NOMO-1 treated with DMSO at 0.1 percent for 48 hours (cell line): ENCODE measurements around the gene C14orf132.

Source experiments
- DNase-seq: peaks from one replicate; lab custom pipeline; 2025; ENCODE audit not compliant: unreplicated experiment; lab: John Stamatoyannopoulos, UW

C14orf132 gene

DNA sequence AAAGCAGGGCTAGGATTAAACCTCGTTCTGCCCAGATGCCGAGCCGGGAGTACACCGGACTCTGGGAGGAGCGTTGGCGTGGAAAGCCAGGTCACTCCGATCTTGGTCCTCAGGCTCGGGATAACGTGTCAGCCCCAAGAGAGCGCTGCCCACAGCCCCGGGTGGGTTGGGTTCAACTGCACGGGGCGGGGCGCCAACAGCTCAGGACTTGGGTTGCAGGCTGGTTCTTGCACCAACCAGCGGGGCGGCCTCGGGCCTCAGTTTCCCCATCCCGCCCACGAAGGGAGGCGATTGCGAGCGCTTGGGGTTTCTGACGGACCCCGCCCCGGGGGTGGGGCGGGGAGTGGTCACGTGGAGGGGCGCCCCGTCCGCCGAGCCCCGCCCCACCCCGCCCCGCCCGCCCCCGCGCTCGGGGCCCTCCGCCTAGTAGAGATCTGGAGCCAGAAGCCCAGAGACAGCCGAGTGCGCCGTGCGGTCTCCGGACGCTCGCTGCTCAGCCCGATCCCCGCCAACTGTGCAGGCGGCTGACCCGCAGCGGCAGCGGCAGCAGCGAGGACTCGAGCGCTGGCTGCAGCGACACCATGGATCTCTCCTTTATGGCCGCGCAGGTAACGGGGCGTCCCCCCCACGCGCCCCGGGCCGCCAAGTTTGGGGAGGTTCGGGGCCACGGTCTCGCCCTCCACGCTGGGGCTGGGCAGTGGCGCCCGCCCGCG lies at the start of gene C14orf132:
Gene C14orf132, plus strand, starts transcription at position 443 of the 713 bp plus-strand sequence. Its CDS starts 139 bp downstream, at position 582.
- DNase-seq: no peak

DNA sequence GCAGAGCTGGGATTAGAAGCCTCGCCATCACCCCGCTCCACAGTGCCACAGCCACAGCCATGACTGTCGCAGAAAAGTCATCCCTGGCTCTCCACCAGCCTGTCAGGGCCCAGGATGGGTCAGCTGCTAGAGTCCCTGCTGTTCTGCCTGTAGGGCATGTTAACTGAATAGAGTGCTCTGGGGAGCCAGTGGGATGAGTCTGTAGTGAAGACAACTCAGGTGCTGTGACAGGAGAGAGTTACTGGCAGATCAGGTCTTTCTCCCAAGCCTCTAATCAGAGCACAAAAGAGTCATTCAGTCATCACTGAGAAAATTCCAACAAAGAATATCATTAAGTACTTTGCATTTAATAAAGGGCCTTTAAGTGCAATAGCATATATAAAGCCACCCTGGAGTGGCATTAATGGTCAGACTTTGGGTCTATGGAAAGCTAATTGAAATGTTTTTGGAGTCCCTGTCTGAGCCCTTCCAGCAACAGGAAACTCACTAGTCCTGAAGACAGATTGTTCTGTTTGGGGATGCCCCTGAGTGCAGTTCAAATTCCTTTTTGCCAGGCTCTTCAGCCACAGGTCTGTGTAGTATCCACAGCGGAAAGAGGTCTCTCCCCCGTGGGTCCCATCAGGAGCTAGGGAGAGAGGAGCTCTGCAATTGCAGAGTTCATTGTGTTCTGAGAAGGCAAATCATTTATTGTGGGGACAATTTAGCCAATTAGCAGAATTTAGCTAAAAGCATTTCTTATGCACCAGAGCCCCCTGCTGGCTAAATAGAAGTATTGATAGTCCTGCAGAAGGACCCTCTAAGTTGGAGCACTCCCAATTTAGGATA lies 45.2 kb upstream of the C14orf132 start:
- peak; percentile 40 for DNase-seq

DNA sequence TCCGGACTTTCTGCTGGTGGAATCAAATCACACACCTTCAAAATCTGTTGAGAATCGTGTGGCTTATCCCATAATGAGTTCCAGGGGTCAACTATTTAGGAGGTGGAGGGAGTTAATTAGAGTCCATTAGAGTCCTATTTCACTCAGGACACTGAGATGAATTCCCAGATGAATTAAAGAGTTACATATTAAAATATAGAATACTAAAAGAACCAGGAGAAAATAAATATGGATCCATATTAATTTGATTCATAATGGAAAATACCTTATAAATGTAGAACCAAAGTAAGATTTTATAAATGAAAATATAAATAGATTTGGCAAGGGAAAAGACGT lies 44.6 kb upstream of the C14orf132 start:
- no peak for DNase-seq

DNA sequence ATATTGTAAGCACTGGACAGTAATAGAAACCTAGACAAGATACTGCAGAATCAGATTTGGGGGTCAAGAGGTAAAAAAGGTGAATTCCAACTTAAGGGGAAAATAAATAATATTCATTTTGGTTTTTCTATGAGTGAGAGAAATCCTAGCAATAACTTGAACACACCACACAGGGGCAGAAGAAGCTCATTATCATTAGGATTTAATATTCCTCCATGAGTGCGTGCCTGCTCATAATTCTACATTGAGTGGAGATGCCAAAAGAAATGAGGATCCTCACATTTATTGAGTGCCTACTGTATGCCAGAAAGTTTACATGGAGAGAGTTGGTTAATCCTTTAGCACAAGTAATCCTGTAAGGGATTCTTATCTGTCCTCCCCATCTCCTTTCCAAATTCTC lies 40.5 kb upstream of the C14orf132 start:
- no peak for DNase-seq

DNA sequence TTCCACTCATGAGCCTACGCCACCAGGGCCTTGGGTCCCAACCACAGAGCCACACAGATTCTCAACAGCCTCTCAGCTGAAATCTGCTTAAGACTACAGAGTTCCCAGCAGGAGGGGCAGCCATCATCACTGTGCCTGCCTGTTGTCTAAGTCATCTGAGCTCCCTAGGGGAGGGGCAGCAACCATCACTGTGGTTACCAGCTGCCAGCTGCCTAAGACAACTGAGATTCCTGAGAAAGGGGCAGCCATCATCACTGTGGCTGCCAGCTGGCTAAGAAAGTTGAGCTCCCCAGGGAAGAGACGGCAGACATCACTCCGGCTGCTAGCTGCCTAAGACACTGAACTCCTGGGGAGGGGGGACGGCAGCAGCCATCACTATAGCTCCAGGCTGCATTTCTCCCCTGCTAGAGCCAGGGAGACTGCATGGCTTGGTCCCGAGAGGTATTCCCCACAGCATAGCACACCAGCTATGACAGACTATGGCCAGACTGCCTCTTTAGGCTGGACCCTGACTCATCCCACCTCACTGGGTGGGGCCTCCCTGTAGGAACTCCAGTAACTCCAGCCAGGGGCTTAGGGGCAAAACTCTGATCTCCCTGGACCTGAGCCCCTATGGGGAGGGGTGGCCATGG lies 37.2 kb upstream of the C14orf132 start:
- no peak for DNase-seq

DNA sequence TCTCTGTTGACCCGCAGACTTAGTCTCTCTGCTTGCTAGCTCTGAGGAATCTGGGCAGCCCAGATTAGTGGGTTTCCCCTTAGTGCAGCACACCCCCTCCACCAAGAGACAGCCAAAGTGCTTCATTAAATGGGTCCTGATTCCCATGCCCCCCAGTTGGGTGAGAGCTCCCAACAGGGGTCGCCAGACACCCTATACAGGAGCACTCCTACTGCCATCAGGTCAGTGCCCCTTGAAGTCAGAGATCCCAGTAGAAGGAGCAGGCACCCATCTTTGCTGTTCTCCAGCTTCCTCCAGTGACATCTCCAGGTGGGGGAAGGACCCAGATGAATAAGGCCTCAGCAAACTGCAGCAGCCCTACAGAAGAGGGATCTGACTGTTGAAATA lies 36.7 kb upstream of the C14orf132 start:
- DNase-seq: no peak

DNA sequence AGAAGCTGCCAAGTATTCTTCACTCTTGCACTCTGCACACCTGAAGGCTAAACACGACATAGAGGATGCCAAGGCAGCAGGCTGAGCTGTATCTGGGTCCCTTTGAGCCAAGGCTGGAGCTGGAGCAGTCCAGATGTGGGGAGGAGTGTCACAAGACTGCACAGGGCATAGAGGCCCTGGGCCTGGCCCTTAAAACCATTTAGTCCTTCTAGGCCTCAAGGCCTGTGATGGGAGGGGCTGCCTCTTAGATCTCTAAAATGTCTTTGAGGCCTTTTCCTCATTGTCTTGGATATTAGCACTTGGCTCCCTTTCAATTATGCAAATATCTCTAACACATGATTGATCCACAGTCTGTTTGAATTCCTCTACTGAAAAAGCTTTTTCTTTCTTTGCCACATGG lies 28.0 kb upstream of the C14orf132 start:
- DNase-seq: no peak

DNA sequence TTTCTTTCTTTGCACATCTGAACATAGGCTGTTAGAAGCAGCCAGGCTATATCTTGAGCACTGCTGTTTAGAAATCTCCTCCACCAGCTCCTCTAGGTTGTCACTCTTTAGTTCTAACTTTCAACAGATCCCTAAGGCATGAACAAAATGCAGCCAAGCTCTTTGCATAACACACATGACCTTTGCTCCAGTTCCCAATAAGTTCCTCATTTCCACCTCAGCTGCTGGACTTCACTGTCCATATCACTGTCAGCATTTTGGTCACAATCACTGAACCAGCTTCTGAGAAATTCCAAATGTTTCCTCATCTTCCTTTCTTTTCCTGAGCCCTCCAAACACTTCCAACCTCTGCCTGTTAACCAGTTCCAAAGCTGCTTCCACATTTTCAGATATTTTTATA lies 27.6 kb upstream of the C14orf132 start:
- DNase-seq: no peak

DNA sequence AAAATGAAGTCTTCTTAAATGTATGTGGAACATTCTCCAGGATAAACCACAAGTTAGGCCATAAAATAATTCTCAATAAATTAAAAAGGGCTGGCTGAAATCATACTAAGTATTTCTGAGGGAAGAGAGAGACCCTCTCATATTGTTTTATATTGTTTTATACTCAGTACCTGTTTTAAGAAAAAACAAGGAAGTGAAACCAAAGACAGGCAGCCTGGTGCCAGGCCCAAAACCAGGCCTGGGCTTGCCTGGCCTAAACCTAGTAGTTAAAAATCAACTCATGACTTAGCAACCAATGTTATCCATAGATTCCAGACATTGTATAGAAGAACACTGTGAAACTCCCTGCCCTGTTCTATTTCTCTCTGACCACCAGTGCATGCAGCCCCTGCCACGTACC lies 26.4 kb upstream of the C14orf132 start:
- DNase-seq: peak; percentile 42

DNA sequence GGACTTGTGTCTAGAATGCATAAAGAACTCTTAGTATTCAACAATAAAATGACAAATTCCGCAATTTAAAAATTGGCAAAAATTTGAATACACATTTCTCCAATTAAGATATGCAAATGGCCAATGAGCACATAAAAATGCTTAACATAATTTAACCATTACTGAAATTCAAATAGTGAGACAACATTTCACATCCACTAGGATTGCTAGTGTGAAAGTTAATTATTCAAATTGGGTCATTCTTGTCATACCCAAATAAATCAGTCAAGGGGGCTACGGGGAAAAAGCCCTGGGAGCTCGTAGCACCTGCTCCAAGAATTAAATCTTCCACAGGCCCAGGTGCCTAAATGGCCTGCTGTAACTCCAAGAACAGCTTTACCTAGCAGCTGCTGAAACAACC lies 25.0 kb upstream of the C14orf132 start:
- no peak for DNase-seq

DNA sequence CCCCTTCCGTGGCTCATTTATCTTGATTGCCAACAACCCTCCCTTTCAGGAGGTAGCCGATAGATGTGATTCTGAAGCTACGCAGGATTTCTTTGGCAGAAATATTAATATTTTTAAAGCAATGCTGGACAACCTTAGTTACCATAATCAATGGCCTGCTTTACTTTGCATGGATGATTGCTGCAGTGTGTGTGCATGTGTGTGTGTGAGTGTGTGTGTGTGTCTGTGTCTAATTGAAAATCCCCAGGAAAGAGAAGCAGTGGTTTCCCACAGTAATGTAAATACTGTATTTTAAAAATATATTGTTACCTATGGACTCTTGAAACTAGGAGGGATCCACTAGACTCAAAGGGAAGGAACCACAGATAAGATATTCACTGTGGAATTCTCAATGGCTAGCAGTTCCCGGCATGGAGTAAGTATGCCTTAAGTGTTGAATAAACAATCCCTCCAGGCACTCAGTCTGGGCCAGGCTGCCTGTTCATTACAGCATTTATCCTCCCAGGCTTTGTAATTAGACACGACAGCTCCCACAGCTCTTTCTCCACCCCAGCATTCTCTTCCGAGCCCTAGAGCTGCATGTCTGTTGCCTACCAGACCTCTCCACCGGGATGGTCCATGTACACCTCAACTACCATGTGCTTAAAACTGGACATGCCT lies 22.5 kb upstream of the C14orf132 start:
- DNase-seq: no peak

DNA sequence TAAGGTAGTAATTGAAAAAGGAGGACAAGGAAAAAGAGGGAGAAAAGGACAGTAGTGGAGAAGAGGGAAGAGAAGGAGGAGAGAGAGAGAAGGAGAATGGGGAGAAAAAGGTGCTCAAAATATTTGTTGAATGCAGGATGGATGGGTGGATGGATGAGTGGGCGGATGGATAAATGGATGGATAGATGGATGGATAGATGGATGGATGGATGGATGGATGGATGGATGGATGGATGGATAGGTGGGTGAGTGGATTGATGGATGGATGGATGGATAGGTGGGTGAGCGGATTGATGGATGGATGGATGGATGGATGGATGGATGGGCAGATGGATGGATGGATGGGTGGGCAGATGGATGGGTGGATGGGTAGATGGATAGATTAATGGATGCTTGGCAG lies 21.3 kb upstream of the C14orf132 start:
- no peak for DNase-seq

DNA sequence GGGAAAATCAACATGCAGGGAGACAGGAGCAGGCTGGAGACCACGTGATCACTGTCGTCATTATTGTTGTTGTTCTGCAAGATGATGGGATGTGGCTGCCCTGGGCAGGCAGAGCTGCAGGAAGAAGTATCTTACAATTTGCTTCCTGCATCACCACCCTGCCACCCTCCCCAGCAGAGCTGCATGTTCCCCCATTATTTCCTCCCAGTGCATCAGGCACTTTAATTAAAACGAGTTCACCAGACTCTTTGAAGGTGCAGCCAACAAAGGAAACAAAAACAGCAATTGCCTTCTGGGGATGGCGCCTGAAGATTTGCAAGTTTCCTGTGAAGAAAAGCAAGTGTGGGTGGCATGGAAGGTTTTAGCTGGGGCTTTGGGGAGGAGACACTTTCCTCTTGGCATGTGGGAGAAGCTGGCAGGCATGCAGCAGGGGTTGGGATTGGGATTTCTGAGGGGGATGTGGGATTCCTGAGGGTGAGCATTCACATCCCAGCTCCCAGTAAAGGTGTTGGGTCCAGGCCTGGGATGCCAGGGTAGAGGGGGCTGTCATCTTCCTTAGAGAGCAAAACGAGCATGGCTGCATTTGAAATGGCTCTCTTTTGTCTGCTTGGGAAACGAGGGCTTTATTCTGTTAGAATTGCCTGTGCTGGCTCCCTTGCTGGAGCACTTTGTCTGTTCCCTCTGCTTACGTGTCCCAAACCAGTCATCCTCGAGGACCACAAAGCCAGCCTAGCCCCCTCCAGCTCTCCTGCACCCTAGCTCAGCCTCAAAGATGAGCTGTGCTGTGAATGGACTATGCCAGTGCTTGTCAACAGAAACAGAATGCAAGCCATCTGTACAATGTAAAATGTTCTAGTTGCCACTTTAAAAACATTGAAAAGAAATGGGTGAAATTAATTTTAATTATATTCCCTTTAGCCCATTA lies 11.5 kb upstream of the C14orf132 start:
- no peak for DNase-seq

DNA sequence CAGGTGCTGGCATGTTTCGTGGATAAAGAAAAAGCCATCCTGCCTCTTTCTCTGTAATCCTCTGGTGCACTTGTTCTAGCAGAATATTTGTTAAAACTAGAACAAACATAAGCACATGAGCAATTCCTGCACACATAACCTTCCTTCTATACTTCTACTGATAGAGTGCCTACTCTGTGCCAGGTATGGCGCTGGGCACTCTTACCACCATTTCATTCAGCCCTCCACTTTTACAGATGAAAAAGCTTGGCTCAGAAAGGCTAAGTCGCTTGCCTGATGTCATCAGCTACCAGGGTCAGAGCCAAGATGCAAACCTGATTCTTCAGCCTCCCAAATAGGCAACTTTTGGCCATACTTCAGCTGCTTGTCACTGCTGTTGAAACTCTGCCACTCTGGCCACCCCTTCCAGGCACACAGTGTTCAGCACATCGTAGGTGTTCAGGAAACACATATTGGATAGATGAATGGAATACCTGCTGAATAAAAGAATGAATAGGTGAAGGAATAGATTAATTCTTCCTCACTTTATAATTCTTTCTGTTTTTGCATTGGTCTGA lies 10.0 kb upstream of the C14orf132 start:
- DNase-seq: no peak

DNA sequence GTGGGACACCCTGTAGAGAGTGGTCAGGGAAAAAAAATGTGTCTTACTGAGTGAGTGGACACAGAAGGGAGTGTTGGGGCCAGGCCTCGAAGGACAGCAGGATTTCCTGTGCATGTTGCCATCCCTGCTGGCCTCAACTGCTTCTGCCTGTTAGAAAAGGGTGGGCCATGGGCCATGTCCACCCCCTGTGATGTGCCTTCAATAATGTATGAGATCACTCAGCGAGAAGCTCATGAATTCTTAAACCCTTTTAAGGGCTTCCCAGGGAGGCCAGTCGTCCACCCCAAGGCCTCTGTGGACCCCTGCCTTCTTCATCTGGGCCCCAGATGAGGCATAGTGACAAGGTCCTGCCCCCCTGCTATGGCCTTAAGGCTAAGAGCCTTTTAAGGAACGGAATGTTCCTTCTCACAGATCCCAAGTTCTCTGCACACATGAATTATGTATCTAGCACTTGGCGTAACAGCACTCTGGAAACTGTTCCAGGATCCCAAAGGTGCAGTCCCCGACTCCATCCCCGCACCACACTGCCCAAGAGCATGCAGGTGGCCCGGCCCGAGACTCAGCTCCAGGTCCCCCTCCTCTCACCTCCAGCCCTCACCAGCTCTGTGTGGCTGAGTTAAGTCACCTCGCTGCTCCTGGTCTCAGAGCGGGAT lies 8.9 kb upstream of the C14orf132 start:
- no peak for DNase-seq

DNA sequence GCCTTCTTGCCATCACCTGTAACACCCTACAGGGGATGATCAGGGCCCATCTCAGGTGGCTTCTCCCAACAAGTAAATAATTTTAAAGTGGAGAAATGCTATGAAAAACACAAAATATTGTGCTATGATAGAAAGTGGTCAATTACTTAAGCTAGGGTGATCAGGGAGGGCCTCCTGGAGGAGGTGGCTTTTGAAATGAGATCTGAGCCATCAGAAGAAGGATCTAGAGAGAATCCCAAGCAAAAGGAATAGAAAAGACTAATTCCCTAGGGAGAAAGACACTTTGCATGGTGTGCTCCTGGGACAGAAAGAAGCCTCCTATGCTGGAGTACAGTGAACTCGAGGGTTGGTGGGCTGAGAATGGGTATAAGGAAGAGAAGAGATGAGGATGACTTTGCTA lies 7.5 kb upstream of the C14orf132 start:
- no peak for DNase-seq

DNA sequence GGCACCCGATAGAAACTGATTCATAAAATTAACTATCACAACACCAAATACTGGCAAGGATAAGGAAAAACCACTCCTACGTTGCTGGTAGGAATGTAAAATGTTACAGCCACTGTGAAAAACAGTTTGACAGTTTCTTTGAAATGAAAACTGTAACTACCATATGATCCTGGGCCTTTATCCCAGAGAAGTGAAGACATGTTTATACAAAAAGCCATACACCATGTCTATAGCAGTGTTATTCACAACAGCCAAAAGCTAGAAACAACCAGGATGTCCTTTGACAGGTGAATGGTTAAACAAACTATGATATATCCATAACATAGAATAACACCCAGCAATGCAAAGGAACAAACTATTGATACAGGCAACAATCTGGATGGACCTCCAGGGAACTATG lies 3.7 kb upstream of the C14orf132 start:
- DNase-seq: no peak

DNA sequence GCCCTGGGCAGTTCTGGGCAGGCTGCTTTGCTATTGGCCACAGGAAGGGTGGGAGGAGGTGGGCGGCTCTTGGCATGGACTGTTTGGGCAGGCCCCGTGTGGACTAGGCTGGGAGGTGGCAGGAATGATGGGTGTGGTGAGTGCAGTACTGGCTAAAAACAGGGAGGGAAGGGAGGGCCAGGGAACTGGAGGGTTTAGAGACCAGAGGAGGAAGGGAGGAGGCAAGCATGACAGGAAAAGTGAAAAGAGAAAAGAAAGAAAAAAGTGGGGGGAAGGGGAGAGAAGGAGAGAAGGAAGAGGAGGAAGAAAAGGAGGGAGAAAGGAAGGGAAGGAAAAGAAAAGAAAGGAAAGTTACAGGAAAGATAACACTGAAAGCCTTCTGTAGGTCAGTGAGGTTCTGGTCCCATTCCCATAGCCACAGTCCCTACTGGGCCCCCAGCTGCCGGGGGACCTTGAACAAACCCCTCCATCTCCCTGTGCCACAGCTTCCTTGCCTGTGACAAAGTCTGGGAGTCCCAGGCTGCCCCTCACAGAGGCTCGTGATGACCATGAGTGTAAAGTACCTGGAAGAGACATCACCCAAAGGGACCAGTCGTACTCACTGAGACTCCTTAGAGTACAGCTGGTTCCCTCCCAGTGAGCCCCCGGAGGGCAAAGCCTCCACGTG lies 1.1 kb upstream of the C14orf132 start:
- DNase-seq: no peak

DNA sequence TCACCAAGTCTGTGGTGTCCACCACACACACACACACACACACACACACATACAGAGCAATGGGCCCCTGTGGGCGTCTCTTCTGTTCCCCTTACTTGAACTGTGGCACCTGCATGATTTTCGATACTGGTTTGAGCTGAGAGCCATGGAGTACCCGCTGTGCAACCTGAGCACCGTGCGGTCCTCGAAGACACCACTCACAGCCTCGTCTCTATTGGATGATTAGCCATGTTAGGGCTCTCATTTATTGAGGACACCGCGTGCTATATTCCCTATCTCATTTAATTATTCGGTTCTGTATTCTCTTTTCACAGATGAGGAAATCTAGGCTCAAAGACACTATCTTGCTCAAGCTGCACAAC lies 623 bp upstream of the C14orf132 start:
- DNase-seq: no peak
